AML-193 (cell line): Measurements from ENCODE around the gene FNBP1.
"Not testable (repeated sequence)": the region's sequence is repeated elsewhere in the genome, so short reads cannot be mapped to it uniquely, and the experiment has no call there.

ENCODE experiments used
- DNase-seq, 2 experiments: peaks; one replicate each; lab custom pipeline; 2025; lab: John Stamatoyannopoulos, UW

Gene FNBP1

GRCh38 chr9:130022566-130023143, 20.3 kb downstream of the FNBP1 start:
- no peak for DNase-seq

- DNase-seq, result not testable (repeated sequence)
Measured at GRCh38 chr9:130021842-130022241, 21.1 kb downstream of the FNBP1 start.

GRCh38 chr9:130021123-130021522, 21.9 kb downstream of the FNBP1 start:
- no peak for DNase-seq

- no peak for DNase-seq
Measured at GRCh38 chr9:130020618-130021017, 22.4 kb downstream of the FNBP1 start.

- no peak for DNase-seq
Measured at GRCh38 chr9:130018265-130018664, 24.7 kb downstream of the FNBP1 start.

- not testable (repeated sequence) for DNase-seq
Measured at GRCh38 chr9:130017510-130017909, 25.5 kb downstream of the FNBP1 start.

GRCh38 chr9:130017076-130017475, 25.9 kb downstream of the FNBP1 start:
- no peak for DNase-seq

GRCh38 chr9:130015353-130016019, 27.5 kb downstream of the FNBP1 start:
- no peak for DNase-seq

GRCh38 chr9:130013326-130013725, 29.7 kb downstream of the FNBP1 start:
- no peak for DNase-seq

GRCh38 chr9:130010151-130010988, 32.6 kb downstream of the FNBP1 start:
- no peak for DNase-seq

GRCh38 chr9:130009546-130009945, 33.4 kb downstream of the FNBP1 start:
- not testable (repeated sequence) for DNase-seq

GRCh38 chr9:130008538-130008937, 34.5 kb downstream of the FNBP1 start:
- DNase-seq, result no peak

GRCh38 chr9:130006952-130007351, 36.0 kb downstream of the FNBP1 start:
- DNase-seq, result not testable (repeated sequence)

GRCh38 chr9:130003943-130004552, 38.9 kb downstream of the FNBP1 start:
- no peak for DNase-seq

- no peak for DNase-seq
Measured at GRCh38 chr9:130002320-130002719, 40.7 kb downstream of the FNBP1 start.

- no peak for DNase-seq
Measured at GRCh38 chr9:130001190-130001589, 41.8 kb downstream of the FNBP1 start.

GRCh38 chr9:129999141-129999510, 43.9 kb downstream of the FNBP1 start:
- no peak for DNase-seq

- no peak for DNase-seq
Measured at GRCh38 chr9:129998491-129999140, 44.4 kb downstream of the FNBP1 start.

GRCh38 chr9:129997706-129998105, 45.3 kb downstream of the FNBP1 start:
- DNase-seq, result not testable (repeated sequence)

- DNase-seq, result peak; percentile 76 to 82
Measured at GRCh38 chr9:129996161-129996830, 46.7 kb downstream of the FNBP1 start.

GRCh38 chr9:129995409-129996160, 47.4 kb downstream of the FNBP1 start:
- DNase-seq, result no peak
